Psoas muscle (tissue), 8 donors: ENCODE data around the gene TOM1L2. TPM values are rescaled to one million over a fixed set of nuclear protein-coding genes. Genes with fewer than 3 reads are reported as not detected.

Experiments
- ATAC-seq, 4 donors: fragments of 200-7000 bp; cut with Tn5 transposase; one replicate each; pipeline ENCODE4 v1.9.1; 2020; ENCODE audit warnings: moderate library complexity in 3 of 4, mild to moderate bottlenecking in 2 of 4
- DNase-seq, 2 donors: peaks; one replicate each; pipeline ENCODE4 v3.0.0-alpha.2; 2020
- H3K27ac ChIP-seq: fragments of 200-600 bp; one replicate; pipeline ENCODE4 v1.8.0; 2022
- H3K27me3 ChIP-seq, 3 donors: fragments of 200-600 bp in 1 of 3; one replicate each; pipeline versions ENCODE4 v1.6.1 to v1.8.0; 2013 to 2022; ENCODE audit warnings: low read length in 2 of 3, mild to moderate bottlenecking in 2 of 3, moderate library complexity in 1 of 3; ENCODE audit not compliant: insufficient read depth in 3 of 3
- H3K36me3 ChIP-seq, 2 donors: fragments of 200-600 bp in 1 of 2; one replicate each; pipeline versions ENCODE4 v1.6.1 to v1.8.0; 2013 to 2022; ENCODE audit warnings: low read depth in 1 of 2, mild to moderate bottlenecking in 1 of 2, moderate library complexity in 1 of 2; ENCODE audit not compliant: insufficient read depth in 1 of 2
- H3K4me1 ChIP-seq: fragments of 200-600 bp; one replicate; pipeline ENCODE4 v1.8.0; 2022
- H3K4me3 ChIP-seq: fragments of 200-600 bp; one replicate; pipeline ENCODE4 v1.8.0; 2022; ENCODE audit warnings: mild to moderate bottlenecking
- H3K9me3 ChIP-seq: fragments of 200-600 bp; one replicate; pipeline ENCODE4 v1.8.0; 2022
- WGBS, 3 donors: extraction: QIAGEN DNeasy Blood & Tissue Kit; methylation state at CpG; one replicate each; pipeline versions ENCODE4 v1.1.6 to v1.1.7; 2013; 5-methylcytosine and 5-hydroxymethylcytosine counted together
- intact Hi-C, 2 donors: fragments of 100-400 bp; cut with DNase I; formaldehyde crosslinking; loops; one replicate each; pipeline versions ENCODE4 v1.11.0 to v1.14.2; 2022
- polyA plus RNA-seq, 3 donors: library from polyadenylated mRNA; stranded (reverse); fragments of 200-250 nt; gene quantifications; one replicate each; pipeline ENCODE4 v1.2.3, GENCODE V29; 2013
- total RNA-seq, 4 donors: library from RNA; stranded (reverse); fragmentation: NEBNext Ultra II Directional in 2 of 4; extraction: Animal tissue kit (Norgen Biotek cat#: 25700) in 2 of 4; gene quantifications; one replicate each; pipeline versions ENCODE4 v1.2.1 to v1.2.4, GENCODE V29; 2021 to 2023
- TF ChIP-seq, protein P1 (sequence below): fragments of 200-600 bp; IDR thresholded peaks from one replicate; pipeline ENCODE4 v1.8.0; 2022; ENCODE audit warnings: antibody characterized with exemption
- donor health status: healthy with polysubstance abuse.
- donor health status: DM: no; HTN: no; CAD: no; lungs with moderate emphysema.
- donor health status: Bipolar disorder and iron deficiency.
- donor health status: healthy.
- donor health status: DM: yes; HTN: yes; CAD: no.
- donor health status: DM: no; HTN: no; CAD: no.
- donor health status: DM: no; HTN: no; CAD: no.
- donor health status: DM: yes; HTN: yes; CAD: no.

TOM1L2 gene
- total and polyA plus RNA-seq, 7 donors, result 13.3 to 89.8 (median 72.0) TPM

GRCh38 chr17:17846645-17847044 lies 125.6 kb downstream of the TOM1L2 start:
- TF ChIP-seq, protein P1, sequence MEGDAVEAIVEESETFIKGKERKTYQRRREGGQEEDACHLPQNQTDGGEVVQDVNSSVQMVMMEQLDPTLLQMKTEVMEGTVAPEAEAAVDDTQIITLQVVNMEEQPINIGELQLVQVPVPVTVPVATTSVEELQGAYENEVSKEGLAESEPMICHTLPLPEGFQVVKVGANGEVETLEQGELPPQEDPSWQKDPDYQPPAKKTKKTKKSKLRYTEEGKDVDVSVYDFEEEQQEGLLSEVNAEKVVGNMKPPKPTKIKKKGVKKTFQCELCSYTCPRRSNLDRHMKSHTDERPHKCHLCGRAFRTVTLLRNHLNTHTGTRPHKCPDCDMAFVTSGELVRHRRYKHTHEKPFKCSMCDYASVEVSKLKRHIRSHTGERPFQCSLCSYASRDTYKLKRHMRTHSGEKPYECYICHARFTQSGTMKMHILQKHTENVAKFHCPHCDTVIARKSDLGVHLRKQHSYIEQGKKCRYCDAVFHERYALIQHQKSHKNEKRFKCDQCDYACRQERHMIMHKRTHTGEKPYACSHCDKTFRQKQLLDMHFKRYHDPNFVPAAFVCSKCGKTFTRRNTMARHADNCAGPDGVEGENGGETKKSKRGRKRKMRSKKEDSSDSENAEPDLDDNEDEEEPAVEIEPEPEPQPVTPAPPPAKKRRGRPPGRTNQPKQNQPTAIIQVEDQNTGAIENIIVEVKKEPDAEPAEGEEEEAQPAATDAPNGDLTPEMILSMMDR, result no peak

DNA sequence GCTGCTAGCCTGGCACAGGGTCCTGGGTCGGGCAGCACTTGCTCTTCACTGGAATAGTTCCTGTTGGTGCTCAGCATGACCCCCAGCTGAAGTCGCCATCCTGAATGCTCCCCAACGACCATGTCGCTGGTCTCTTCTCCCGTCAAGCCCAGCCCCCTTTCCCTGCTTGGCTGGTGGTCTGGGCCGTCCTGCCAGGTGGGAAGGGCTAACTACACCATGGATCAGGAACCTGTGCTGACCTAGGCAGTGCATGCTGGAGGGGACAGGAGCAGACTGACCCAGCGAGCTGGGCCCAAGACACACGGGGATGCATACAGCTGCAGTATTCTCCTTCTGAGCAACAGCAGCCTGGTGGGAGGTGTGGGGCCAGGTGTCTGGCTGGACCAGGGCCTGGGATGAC lies 126.2 kb downstream of the TOM1L2 start:
- H3K9me3 ChIP-seq, result no peaks in the 10 kb centered on the region
- DNase-seq (no peak), ATAC-seq (no peak)
- no peak overlapping the region for H3K27ac ChIP-seq
- H3K4me1 ChIP-seq, result peaks cover 47% of the 10 kb centered on the region
- 82 to 90% (median 84%) methylated on average over 8 of the region's 8 CpGs for WGBS, 3 donors
- intact Hi-C loops, result no loop called here
- no peaks in the 10 kb centered on the region for H3K27me3 ChIP-seq
- no peak overlapping the region for H3K4me3 ChIP-seq
- TF ChIP-seq, protein P1, result no peak
- H3K36me3 ChIP-seq, result peaks cover 0 to 15% of the 10 kb centered on the region in 2 donors

More at GRCh38 chr17:17846645-17847044, 125.6 kb downstream of the TOM1L2 start:
- H3K9me3 ChIP-seq, result no peaks in the 10 kb centered on the region
- peaks cover 40% of the 10 kb centered on the region for H3K4me1 ChIP-seq
- WGBS, 3 donors, result 86 to 95% (median 89%) methylated on average over 8 of the region's 8 CpGs
- ATAC-seq (no peak), DNase-seq (no peak)
- H3K36me3 ChIP-seq, result peaks cover 0 to 15% of the 10 kb centered on the region in 2 donors
- H3K27me3 ChIP-seq, result no peaks in the 10 kb centered on the region
- H3K27ac ChIP-seq, result no peak overlapping the region
- H3K4me3 ChIP-seq, result no peak overlapping the region
- intact Hi-C loops, result no loop called here

GRCh38 chr17:17845046-17845775 lies 127.0 kb downstream of the TOM1L2 start:
- no peak overlapping the region for H3K27ac ChIP-seq
- H3K4me1 ChIP-seq, result peaks cover 46% of the 10 kb centered on the region
- DNase-seq, result no peak
- 82 to 90% (median 85%) methylated on average over 13 of the region's 13 CpGs for WGBS, 3 donors
- no peak for ATAC-seq
- intact Hi-C loops, result no loop called here
- H3K9me3 ChIP-seq, result no peaks in the 10 kb centered on the region
- TF ChIP-seq, protein P1, result no peak
- peaks cover 0 to 15% of the 10 kb centered on the region in 2 donors for H3K36me3 ChIP-seq
- H3K4me3 ChIP-seq, result no peak overlapping the region
- H3K27me3 ChIP-seq, result no peaks in the 10 kb centered on the region

DNA sequence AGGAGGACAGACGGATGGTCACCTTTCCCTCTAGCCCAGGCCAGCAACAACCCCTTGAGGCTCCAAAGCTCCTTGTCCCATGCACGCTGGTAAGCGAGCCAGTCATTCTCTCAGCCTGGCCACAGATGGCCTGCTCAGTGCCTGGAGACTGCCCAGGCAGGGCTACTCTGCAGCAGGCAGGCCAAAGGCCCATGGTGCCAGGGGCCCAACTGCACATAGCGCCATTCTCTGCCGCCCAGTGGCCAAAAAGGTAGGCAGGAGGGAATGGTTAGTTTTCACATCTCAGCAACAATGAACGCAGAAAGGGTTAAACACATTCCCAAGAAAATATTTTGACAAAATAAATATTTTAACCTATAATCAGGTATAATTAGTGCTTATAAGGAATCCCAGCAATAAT lies 127.7 kb downstream of the TOM1L2 start:
- Histone ChIP-seq H3K27me3 (no peaks in the 10 kb centered on the region), H3K4me3 (no peak overlapping the region), H3K9me3 (no peaks in the 10 kb centered on the region), H3K27ac (peak overlapping the region; percentile 36), H3K4me1 (peaks cover 43% of the 10 kb centered on the region), H3K36me3 (peaks cover 0 to 15% of the 10 kb centered on the region in 2 donors)
- WGBS, 3 donors, result 42 to 69% (median 58%) methylated on average over 6 of the region's 6 CpGs
- DNase-seq (no peak), ATAC-seq (peak in 1 of 4 donors; percentile 28)
- intact Hi-C loops, result no loop called here
- TF ChIP-seq, protein P1, result no peak
